ENCODE measurements around the gene ERCC2.

GRCh38 chr19:45324349-45324907, 45.9 kb downstream of the ERCC2 start:
- TF ChIP-seq CTCF (IDR thresholded peaks at IDR 0.05), result no peak
- TF ChIP-seq POLR2A (IDR thresholded peaks at IDR 0.05), result no peak
- TF ChIP-seq EP300 (IDR thresholded peaks at IDR 0.05), result no peak

Measured in tibial nerve (tissue), 4 donors.